Liver (tissue), 3 donors: ENCODE measurements around the gene ASB8.

ENCODE experiments used
- EGR1 ChIP-seq, 2 donors: IDR thresholded peaks; 2 replicates each; pipeline ENCODE4 v1.6.1; 2016 to 2018; ENCODE audit warnings: antibody characterized with exemption in 2 of 2, low read depth in 2 of 2
- GABPA ChIP-seq, 2 donors: IDR thresholded peaks in 1 of 2; conservative IDR thresholded peaks in 1 of 2; 2 replicates each; pipeline ENCODE4 v1.6.1; 2016; ENCODE audit warnings: antibody characterized with exemption in 2 of 2, mild to moderate bottlenecking in 1 of 2, moderate library complexity in 1 of 2
- JUND ChIP-seq, 2 donors: IDR thresholded peaks; 2 replicates each; pipeline ENCODE4 v1.6.1; 2016; ENCODE audit warnings: antibody characterized with exemption in 2 of 2
- RAD21 ChIP-seq, 2 donors: IDR thresholded peaks; 2 replicates each; pipeline ENCODE4 v1.6.1; 2016; ENCODE audit warnings: antibody characterized with exemption in 2 of 2, mild to moderate bottlenecking in 2 of 2
- RXRA ChIP-seq, 2 donors: IDR thresholded peaks; 2 replicates each; pipeline ENCODE4 v1.6.1; 2017 to 2018; ENCODE audit warnings: antibody characterized with exemption in 2 of 2, mild to moderate bottlenecking in 1 of 2
- SP1 ChIP-seq: IDR thresholded peaks from 2 replicates; pipeline ENCODE4 v1.6.1; 2018; ENCODE audit warnings: antibody characterized with exemption, mild to moderate bottlenecking
- TAF1 ChIP-seq: conservative IDR thresholded peaks from 2 replicates; pipeline ENCODE4 v1.6.1; 2016; ENCODE audit warnings: antibody characterized with exemption, mild to moderate bottlenecking
- YY1 ChIP-seq: IDR thresholded peaks from 2 replicates; pipeline ENCODE4 v1.6.1; 2016; ENCODE audit warnings: antibody characterized with exemption, mild to moderate bottlenecking
- TF ChIP-seq, protein P1 (sequence below): fragments of 150-350 bp; IDR thresholded peaks from 2 replicates; pipeline ENCODE4 v1.5.1; 2017; ENCODE audit warnings: improper control_type of control experiment, low read depth, low read length; ENCODE audit not compliant: missing input control
- TF ChIP-seq, protein P2 (sequence below): IDR thresholded peaks from 2 replicates; pipeline ENCODE4 v1.6.1; 2016; ENCODE audit warnings: antibody characterized with exemption
- TF ChIP-seq, protein P3 (sequence below): IDR thresholded peaks from 2 replicates; pipeline ENCODE4 v1.6.1; 2016; ENCODE audit warnings: antibody characterized with exemption
- TF ChIP-seq, protein P4 (sequence below): IDR thresholded peaks from 2 replicates; pipeline ENCODE4 v1.6.1; 2016; ENCODE audit warnings: antibody characterized with exemption, mild to moderate bottlenecking
- TF ChIP-seq, protein P5 (sequence below): IDR thresholded peaks from 2 replicates; pipeline ENCODE4 v1.6.1; 2016; ENCODE audit warnings: antibody characterized with exemption
- donor health status: healthy.
- donor health status: healthy.

DNA sequence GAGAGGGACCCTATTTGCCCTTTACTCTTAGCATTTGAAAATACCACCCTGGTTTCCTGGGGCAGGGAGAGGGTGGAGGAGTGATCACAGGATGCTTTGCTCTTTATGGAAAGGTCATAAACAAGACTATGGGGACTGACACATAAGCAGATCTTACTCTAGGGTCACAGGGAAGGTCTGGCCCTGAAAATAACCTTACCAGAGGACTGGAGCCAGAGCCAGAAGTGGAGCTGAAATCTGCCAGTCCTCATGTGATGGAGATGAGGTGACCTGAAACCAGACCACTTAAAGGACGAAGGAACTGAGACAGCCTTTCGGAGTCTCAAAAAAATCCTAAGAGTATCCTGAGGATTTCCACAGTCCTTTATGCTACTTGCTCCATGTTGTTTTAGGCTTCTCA is 25.8 kb downstream of the ASB8 start:
- TF ChIP-seq, protein P1, sequence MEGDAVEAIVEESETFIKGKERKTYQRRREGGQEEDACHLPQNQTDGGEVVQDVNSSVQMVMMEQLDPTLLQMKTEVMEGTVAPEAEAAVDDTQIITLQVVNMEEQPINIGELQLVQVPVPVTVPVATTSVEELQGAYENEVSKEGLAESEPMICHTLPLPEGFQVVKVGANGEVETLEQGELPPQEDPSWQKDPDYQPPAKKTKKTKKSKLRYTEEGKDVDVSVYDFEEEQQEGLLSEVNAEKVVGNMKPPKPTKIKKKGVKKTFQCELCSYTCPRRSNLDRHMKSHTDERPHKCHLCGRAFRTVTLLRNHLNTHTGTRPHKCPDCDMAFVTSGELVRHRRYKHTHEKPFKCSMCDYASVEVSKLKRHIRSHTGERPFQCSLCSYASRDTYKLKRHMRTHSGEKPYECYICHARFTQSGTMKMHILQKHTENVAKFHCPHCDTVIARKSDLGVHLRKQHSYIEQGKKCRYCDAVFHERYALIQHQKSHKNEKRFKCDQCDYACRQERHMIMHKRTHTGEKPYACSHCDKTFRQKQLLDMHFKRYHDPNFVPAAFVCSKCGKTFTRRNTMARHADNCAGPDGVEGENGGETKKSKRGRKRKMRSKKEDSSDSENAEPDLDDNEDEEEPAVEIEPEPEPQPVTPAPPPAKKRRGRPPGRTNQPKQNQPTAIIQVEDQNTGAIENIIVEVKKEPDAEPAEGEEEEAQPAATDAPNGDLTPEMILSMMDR, result no peak
- TF ChIP-seq, protein P2, sequence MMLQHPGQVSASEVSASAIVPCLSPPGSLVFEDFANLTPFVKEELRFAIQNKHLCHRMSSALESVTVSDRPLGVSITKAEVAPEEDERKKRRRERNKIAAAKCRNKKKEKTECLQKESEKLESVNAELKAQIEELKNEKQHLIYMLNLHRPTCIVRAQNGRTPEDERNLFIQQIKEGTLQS, result no peak
- no peak for TF ChIP-seq YY1
- TF ChIP-seq, protein P3, sequence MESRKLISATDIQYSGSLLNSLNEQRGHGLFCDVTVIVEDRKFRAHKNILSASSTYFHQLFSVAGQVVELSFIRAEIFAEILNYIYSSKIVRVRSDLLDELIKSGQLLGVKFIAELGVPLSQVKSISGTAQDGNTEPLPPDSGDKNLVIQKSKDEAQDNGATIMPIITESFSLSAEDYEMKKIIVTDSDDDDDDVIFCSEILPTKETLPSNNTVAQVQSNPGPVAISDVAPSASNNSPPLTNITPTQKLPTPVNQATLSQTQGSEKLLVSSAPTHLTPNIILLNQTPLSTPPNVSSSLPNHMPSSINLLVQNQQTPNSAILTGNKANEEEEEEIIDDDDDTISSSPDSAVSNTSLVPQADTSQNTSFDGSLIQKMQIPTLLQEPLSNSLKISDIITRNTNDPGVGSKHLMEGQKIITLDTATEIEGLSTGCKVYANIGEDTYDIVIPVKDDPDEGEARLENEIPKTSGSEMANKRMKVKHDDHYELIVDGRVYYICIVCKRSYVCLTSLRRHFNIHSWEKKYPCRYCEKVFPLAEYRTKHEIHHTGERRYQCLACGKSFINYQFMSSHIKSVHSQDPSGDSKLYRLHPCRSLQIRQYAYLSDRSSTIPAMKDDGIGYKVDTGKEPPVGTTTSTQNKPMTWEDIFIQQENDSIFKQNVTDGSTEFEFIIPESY, result no peak
- TF ChIP-seq RAD21 (IDR thresholded peaks at IDR 0.05), result no peak
- TF ChIP-seq EGR1 (IDR thresholded peaks at IDR 0.05; ENCODE audit: low read depth in 2 of 2), result no peak
- no peak for TF ChIP-seq TAF1
- TF ChIP-seq RXRA (IDR thresholded peaks at IDR 0.05), result no peak
- TF ChIP-seq, protein P4, sequence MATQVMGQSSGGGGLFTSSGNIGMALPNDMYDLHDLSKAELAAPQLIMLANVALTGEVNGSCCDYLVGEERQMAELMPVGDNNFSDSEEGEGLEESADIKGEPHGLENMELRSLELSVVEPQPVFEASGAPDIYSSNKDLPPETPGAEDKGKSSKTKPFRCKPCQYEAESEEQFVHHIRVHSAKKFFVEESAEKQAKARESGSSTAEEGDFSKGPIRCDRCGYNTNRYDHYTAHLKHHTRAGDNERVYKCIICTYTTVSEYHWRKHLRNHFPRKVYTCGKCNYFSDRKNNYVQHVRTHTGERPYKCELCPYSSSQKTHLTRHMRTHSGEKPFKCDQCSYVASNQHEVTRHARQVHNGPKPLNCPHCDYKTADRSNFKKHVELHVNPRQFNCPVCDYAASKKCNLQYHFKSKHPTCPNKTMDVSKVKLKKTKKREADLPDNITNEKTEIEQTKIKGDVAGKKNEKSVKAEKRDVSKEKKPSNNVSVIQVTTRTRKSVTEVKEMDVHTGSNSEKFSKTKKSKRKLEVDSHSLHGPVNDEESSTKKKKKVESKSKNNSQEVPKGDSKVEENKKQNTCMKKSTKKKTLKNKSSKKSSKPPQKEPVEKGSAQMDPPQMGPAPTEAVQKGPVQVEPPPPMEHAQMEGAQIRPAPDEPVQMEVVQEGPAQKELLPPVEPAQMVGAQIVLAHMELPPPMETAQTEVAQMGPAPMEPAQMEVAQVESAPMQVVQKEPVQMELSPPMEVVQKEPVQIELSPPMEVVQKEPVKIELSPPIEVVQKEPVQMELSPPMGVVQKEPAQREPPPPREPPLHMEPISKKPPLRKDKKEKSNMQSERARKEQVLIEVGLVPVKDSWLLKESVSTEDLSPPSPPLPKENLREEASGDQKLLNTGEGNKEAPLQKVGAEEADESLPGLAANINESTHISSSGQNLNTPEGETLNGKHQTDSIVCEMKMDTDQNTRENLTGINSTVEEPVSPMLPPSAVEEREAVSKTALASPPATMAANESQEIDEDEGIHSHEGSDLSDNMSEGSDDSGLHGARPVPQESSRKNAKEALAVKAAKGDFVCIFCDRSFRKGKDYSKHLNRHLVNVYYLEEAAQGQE, result no peak
- TF ChIP-seq GABPA (IDR thresholded peaks at IDR 0.05 in 1 of 2, conservative IDR thresholded peaks at IDR 0.05 in 1 of 2), result no peak
- TF ChIP-seq JUND (IDR thresholded peaks at IDR 0.05), result no peak
- no peak for TF ChIP-seq SP1
- TF ChIP-seq, protein P5, sequence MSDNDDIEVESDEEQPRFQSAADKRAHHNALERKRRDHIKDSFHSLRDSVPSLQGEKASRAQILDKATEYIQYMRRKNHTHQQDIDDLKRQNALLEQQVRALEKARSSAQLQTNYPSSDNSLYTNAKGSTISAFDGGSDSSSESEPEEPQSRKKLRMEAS, result no peak
